SJCRH30 (cell line): Measurements from ENCODE around the gene UBE2J1. TPM values are rescaled to one million over a fixed set of nuclear protein-coding genes. Genes with fewer than 3 reads are reported as not detected.
"Not testable (repeated sequence)": the region's sequence is repeated elsewhere in the genome, so short reads cannot be mapped to it uniquely, and the experiment has no call there.

Source experiments
- DNase-seq, 2 experiments: peaks; one replicate each; pipeline ENCODE4 v3.0.0-alpha.2; 2015 to 2020
- H3K27ac ChIP-seq: fragments of 250-450 bp; sonication (Bioruptor Pico); 2 replicates; pipeline ENCODE4 v1.5.1; 2020; ENCODE audit warnings: mild to moderate bottlenecking, moderate library complexity
- H3K27me3 ChIP-seq: fragments of 250-450 bp; sonication (Bioruptor Pico); 2 replicates; pipeline ENCODE4 v1.5.1; 2020; ENCODE audit warnings: mild to moderate bottlenecking, moderate library complexity
- H3K36me3 ChIP-seq: fragments of 250-450 bp; sonication (Bioruptor Pico); 2 replicates; pipeline ENCODE4 v1.5.1; 2020; ENCODE audit warnings: mild to moderate bottlenecking, moderate library complexity
- H3K4me1 ChIP-seq: fragments of 250-450 bp; sonication (Bioruptor Pico); 2 replicates; pipeline ENCODE4 v1.5.1; 2020; ENCODE audit warnings: mild to moderate bottlenecking, moderate library complexity
- H3K4me3 ChIP-seq: fragments of 250-450 bp; sonication (Bioruptor Pico); 2 replicates; pipeline ENCODE4 v1.5.1; 2020; ENCODE audit warnings: mild to moderate bottlenecking, moderate library complexity
- H3K9me3 ChIP-seq: fragments of 250-450 bp; sonication (Bioruptor Pico); replicated peaks from 2 replicates; pipeline ENCODE4 v1.5.1; 2020; ENCODE audit warnings: mild to moderate bottlenecking, moderate library complexity
- total RNA-seq: library from RNA; depleted of rRNA; stranded (reverse); fragments of >200 nt; shearing (Covaris generic); gene quantifications from 2 replicates; pipeline ENCODE4 v1.2.3, GENCODE V29; 2014

Gene UBE2J1
- total RNA-seq, 1 experiment from 2014 or later: 54.5 TPM

DNA sequence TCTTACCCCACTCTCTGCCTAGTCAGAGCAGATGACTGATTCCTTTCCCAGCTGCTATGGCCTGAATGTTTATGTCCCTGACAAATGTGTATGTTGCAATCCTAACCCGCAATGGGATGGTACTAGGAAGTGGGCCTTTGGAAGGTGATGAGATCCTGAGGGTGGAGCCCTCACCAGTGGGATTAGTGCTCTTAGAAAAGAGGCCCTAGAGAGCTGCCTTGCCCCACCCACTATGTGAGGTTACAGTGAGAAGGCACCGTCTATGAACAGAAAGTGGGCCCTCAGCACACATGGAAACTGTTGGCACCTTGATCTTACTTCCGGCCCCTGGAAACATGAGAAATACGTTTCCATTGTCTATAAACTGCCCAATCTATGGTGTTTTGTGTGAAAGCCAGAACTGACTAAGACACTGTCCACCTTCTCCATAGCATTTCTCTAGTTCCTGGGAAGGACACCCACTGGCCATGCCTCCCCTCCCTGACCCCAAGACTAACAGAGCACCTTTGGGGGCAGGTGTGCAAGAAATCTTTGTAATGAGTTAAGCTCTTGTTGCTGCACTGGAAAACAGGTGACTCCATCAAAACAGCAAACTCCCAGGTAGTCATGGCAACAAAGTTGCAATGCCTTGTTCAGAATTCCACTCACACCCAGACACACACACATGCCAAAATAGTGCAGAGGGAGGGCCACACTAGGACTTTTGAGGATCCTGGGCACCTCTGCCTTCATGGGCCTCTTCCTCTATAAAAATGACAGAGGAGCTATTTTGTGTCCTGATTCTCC is 53.6 kb downstream of the UBE2J1 start:
- H3K9me3 ChIP-seq: no peaks in the 10 kb centered on the region
- no peaks in the 10 kb centered on the region for H3K27me3 ChIP-seq
- DNase-seq: peak; percentile 89 to 97
- H3K27ac ChIP-seq: peak overlapping the region; percentile 99
- H3K4me1 ChIP-seq: peaks cover 27% of the 10 kb centered on the region
- H3K4me3 ChIP-seq: no peak overlapping the region
- H3K36me3 ChIP-seq: no peaks in the 10 kb centered on the region

- peak overlapping the region; percentile 99 for H3K27ac ChIP-seq
- no peaks in the 10 kb centered on the region for H3K27me3 ChIP-seq
- no peaks in the 10 kb centered on the region for H3K9me3 ChIP-seq
- peak overlapping the region; percentile 40 for H3K4me3 ChIP-seq
- no peaks in the 10 kb centered on the region for H3K36me3 ChIP-seq
- peaks cover 27% of the 10 kb centered on the region for H3K4me1 ChIP-seq
- DNase-seq: peak; percentile 97 to 99
These were observed 54.7 kb downstream of the UBE2J1 start for GRCh38 chr6:89297695-89298351.

DNA sequence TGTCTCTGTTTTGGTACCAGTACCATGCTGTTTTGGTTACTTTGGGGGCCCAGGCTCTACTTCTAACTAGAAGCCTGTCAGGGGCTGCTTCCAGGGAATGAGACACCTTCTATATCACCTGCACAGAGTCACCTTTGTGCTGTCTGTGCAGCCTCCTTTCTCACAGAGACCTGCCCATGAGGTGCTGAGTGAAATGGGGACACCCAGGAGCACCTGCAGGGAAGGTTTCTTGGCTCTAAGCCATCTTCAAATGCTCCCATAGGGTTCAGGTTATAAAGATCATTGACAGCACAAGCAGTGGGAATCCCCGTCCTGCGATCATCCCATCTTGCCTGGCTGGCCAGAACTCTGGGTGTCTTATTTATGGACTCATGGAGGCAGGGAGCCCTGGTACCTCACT is 56.5 kb downstream of the UBE2J1 start:
- Histone ChIP-seq H3K27me3 (no peaks in the 10 kb centered on the region), H3K36me3 (no peaks in the 10 kb centered on the region), H3K27ac (no peak overlapping the region), H3K4me1 (peaks cover 31% of the 10 kb centered on the region), H3K9me3 (no peaks in the 10 kb centered on the region), H3K4me3 (no peak overlapping the region)
- no peak for DNase-seq

- H3K9me3 ChIP-seq, DNase-seq, H3K27me3 ChIP-seq, H3K36me3 ChIP-seq, H3K27ac ChIP-seq, H3K4me3 ChIP-seq: not testable (repeated sequence)
- peaks cover 40% of the 10 kb centered on the region for H3K4me1 ChIP-seq
These were observed 57.4 kb downstream of the UBE2J1 start for GRCh38 chr6:89295116-89295515.

DNA sequence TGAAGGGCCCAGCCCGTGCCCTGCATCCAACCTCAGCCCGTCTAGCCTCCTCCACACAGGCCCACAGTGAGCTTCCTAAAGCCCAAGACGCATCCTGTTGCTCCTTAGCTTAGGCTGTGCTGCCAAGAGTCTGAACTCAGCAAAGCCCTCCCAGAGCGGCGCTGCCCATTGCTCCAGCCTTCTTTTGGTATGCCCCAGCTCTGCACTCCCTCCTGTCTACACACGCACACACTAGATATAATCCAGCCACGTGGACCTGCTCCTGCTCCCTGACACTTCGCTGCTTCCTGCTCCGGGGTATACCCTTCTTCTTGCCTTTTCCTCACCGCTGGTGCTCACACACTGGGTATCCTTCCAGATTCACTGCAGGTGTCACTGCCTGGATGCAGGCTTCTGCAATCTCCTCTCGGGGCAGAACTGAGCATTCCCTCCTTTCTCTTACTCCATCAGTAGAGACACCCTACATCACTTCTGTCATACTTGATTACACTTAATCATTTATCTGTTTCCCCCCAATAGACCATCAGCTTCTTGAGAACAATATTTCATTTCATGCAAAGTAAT is 61.2 kb downstream of the UBE2J1 start:
- H3K4me3 ChIP-seq: no peak overlapping the region
- no peaks in the 10 kb centered on the region for H3K27me3 ChIP-seq
- peak overlapping the region; percentile 16 for H3K27ac ChIP-seq
- H3K36me3 ChIP-seq: no peaks in the 10 kb centered on the region
- H3K4me1 ChIP-seq: peaks cover 12% of the 10 kb centered on the region
- H3K9me3 ChIP-seq: no peaks in the 10 kb centered on the region
- no peak for DNase-seq

DNA sequence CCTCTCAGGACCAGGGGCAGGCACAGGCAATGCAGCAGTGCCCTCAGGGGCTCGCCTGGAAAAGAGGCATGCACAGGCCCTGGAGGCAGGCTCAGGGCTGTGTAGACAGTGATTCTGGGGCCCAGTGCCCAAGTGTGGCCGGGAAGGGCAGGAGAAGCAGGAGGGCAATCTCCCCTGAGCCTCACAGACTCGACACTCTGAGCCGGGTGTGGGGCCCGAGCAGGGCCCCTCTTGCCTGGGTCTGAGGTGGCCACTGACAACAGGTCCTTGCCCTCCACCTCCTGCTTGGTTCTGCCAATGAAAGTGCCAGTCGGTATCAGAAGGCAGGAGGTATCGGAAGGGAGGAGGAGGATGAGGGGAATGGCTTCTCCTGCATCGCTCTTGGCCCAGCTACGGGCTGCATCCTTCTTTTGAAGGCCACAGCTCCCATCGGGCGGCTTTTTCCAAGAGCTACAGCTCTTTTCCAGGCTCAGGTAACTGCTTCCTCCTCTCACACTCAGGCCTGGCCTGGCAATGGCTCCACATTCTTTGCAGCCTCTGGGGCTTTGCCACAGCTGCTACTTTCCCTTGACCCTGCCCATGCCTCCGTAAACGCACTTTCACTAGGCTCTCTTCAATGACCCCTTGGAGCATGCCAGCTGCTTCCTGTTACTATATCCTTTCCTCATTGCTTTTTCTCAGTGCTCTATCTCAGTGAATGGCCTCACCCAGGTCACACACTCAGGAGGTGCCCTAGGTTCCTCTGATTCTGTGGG is 61.9 kb downstream of the UBE2J1 start:
- Histone ChIP-seq H3K4me3 (no peak overlapping the region), H3K27ac (peak overlapping the region; percentile 16)
- peak; percentile 62 to 73 for DNase-seq

DNA sequence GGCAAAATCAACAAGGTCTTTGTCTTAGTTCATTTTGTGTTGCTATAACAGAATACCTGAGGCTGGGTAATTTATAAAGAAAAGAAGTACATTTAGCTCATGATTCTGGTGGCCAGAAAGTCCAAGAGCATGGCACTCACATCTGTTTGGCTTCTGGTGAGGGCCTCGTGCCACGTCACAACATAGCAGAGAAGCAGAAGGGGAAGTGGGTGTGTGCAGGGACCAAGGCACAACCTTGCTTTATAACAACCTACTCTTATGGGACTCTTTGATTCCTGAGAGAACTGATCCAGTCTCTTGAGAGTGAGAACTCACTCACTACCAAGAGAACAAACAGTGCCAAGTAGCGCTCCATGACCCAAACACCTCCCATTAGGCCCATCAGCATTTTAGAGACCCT is 62.8 kb downstream of the UBE2J1 start:
- Histone ChIP-seq H3K27ac (no peak overlapping the region), H3K9me3 (no peaks in the 10 kb centered on the region), H3K4me1 (peaks cover 12% of the 10 kb centered on the region), H3K36me3 (no peaks in the 10 kb centered on the region), H3K27me3 (no peaks in the 10 kb centered on the region), H3K4me3 (no peak overlapping the region)
- no peak for DNase-seq

More for the DNA sequence above, 61.9 kb downstream of the UBE2J1 start:
- no peaks in the 10 kb centered on the region for H3K36me3 ChIP-seq
- H3K4me1 ChIP-seq: peaks cover 12% of the 10 kb centered on the region
- no peaks in the 10 kb centered on the region for H3K9me3 ChIP-seq
- no peaks in the 10 kb centered on the region for H3K27me3 ChIP-seq

DNA sequence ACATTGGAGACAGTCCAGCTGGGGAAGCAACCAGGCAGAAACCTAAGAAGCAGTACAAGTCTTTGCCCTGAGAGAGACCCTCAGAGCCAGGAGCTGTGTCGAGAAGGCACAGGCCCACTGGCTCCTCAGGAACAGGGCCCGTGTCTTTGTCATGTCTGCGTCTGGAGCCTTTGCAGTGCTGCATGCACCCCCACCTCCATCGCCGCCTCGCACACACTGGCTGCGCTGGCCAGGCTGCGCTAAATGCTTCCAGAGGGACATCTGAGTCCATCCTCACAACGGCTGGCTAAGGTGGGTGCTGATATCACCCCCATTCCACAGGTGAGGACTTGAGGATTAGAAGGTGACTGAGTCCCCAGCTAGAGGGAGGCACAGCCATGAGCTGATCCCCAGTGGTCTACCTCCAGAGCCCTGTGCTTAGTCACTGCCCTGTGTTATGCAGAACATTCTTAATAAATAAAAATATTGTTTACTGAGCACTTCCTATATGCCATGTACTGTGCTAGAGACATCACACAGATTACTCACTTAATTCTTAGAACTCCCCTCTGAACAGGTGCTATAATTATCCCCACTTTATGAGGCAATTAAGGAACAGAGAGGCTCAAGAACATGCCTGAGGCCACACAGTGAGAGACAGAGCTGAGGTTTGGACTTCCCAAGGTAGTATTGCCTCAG is 65.0 kb downstream of the UBE2J1 start:
- no peaks in the 10 kb centered on the region for H3K9me3 ChIP-seq
- peaks cover 12% of the 10 kb centered on the region for H3K4me1 ChIP-seq
- no peak for DNase-seq
- no peak overlapping the region for H3K27ac ChIP-seq
- no peaks in the 10 kb centered on the region for H3K36me3 ChIP-seq
- no peaks in the 10 kb centered on the region for H3K27me3 ChIP-seq
- no peak overlapping the region for H3K4me3 ChIP-seq

GRCh38 chr6:89286516-89286915 is 66.0 kb downstream of the UBE2J1 start:
- no peaks in the 10 kb centered on the region for H3K9me3 ChIP-seq
- no peak overlapping the region for H3K27ac ChIP-seq
- H3K27me3 ChIP-seq: no peaks in the 10 kb centered on the region
- H3K36me3 ChIP-seq: no peaks in the 10 kb centered on the region
- DNase-seq: no peak
- peaks cover 12% of the 10 kb centered on the region for H3K4me1 ChIP-seq
- H3K4me3 ChIP-seq: no peak overlapping the region

DNA sequence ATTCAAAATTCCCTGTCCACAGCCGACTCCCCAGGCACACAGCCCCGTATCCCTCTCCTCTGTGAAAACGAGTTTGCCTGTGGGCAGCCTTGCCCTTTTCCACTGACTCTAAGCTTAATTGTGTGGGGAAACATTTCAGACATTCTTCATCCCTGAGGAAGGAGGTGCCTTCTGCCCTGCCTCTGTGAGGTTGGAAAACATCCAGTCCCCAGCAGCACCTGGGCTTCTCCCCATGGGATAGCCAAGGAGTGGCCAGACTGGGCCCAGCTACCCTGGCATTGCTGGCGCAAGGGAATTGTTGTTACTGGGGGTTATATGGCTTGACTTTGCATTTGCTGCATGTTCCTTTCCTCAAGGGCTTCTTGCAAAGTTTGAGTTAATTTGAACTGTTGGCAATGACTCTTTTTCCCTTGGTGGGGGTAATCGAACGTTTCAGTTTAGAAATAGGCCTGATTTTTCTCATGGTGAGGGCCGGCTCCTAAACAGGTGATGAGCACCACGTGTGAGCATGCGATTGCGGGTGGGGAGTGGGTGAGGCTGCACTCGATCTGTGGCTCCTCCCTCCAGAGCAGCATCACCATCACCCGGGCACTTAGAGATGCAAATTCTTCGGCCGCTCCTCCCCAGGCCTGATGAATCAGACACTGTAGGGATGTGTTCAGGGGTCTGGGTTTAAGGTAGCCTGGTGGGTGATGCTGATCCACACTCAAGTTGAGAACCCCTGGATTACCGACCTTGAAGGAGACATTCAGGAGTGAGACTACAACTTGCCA is 67.4 kb downstream of the UBE2J1 start:
- Histone ChIP-seq H3K36me3 (no peaks in the 10 kb centered on the region), H3K4me1 (peaks cover under 1% of the 10 kb centered on the region; the same call in 1 of the 2 replicates), H3K27ac (no peak overlapping the region), H3K9me3 (no peaks in the 10 kb centered on the region), H3K4me3 (no peak overlapping the region), H3K27me3 (no peaks in the 10 kb centered on the region)
- no peak for DNase-seq

DNA sequence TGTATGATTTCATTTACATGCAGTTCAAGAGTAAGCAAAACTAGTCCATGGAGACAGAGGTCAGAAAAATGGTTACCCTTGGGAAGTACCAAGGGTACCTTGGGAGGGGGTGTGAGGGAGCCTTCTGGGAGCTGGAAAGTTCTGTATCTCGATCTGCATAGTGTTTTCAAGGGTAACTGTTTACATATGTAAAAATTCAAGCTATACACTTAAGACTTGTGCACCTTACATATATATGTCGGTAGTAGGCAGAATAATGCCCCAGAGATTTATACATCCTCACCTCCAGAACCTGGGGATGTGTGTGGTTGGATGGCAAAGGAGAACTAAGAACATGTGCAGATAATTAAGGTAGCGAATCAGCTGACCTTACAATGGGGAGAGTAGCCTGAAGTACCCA is 68.4 kb downstream of the UBE2J1 start:
- DNase-seq: no peak
- no peaks in the 10 kb centered on the region for H3K36me3 ChIP-seq
- H3K27me3 ChIP-seq: no peaks in the 10 kb centered on the region
- no peaks in the 10 kb centered on the region for H3K9me3 ChIP-seq
- H3K27ac ChIP-seq: no peak overlapping the region
- no peaks in the 10 kb centered on the region for H3K4me1 ChIP-seq
- H3K4me3 ChIP-seq: no peak overlapping the region

DNA sequence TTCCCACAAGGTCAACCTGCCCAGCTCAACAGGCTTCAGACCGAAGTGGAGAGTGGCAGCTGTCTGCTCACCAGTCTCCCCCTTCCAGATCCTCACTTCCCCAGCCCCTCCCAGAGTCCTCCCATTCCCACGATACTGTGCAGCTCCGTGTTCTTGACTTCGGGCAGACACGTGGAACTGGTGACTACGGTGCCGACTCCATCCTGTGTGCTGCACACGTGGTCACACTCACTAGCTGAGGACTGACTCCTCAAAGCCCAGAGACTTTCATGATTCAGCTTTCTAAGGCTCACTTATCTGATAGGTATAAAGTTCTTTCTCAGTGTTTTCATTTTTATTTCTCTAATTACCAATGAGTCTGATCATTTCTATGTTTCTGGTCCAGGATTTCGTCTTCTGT is 69.8 kb downstream of the UBE2J1 start:
- no peak overlapping the region for H3K27ac ChIP-seq
- no peaks in the 10 kb centered on the region for H3K27me3 ChIP-seq
- no peak overlapping the region for H3K4me3 ChIP-seq
- DNase-seq: no peak
- H3K9me3 ChIP-seq: no peaks in the 10 kb centered on the region
- H3K4me1 ChIP-seq: no peaks in the 10 kb centered on the region
- no peaks in the 10 kb centered on the region for H3K36me3 ChIP-seq

DNA sequence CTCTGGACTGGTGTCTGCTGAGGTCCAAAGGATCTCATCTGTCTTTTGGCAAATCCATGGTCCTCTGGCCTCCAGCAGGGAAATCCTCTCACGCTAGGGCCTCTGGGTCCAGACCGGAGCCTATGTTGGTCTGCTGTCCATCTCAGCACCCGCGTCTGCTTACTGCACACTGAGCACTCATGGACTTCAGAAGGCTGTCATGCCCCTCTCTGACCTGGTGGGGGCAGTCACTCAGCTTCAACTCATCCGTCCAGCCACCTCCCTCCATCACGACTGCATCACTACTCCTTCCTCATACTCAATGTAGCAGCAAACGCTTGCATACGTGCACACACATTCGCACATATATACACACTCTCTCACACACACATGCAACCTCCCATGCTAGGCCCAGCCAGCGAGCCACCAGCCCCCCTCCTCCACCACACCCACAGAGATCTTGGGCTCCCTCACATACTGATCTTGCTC is 70.7 kb downstream of the UBE2J1 start:
- H3K9me3 ChIP-seq: no peaks in the 10 kb centered on the region
- H3K4me3 ChIP-seq: no peak overlapping the region
- H3K4me1 ChIP-seq: no peaks in the 10 kb centered on the region
- no peaks in the 10 kb centered on the region for H3K36me3 ChIP-seq
- H3K27me3 ChIP-seq: no peaks in the 10 kb centered on the region
- H3K27ac ChIP-seq: no peak overlapping the region
- peak; percentile 38 to 63 for DNase-seq

GRCh38 chr6:89278956-89279355 is 73.6 kb downstream of the UBE2J1 start:
- Histone ChIP-seq H3K4me3 (no peak overlapping the region), H3K4me1 (no peaks in the 10 kb centered on the region), H3K27ac (no peak overlapping the region), H3K36me3 (no peaks in the 10 kb centered on the region), H3K27me3 (no peaks in the 10 kb centered on the region), H3K9me3 (no peaks in the 10 kb centered on the region)
- DNase-seq: no peak
